ENCODE results near the gene AK4. TPM values are rescaled to one million over a fixed set of nuclear protein-coding genes. Genes with fewer than 3 reads are reported as not detected.
A peak's percentile ranks its signal among the peaks of the same experiment; 100 is the strongest.
"Not testable (repeated sequence)": the region's sequence is repeated elsewhere in the genome, so short reads cannot be mapped to it uniquely, and the experiment has no call there.

Gene AK4
- total RNA-seq, 1 donor from 2014 or later: 163 TPM

- DNase-seq (ENCODE audit: low spot score): no peak
- intact Hi-C loops (cut with DNase I): no loop called here
These were observed 84.5 kb downstream of the AK4 start for GRCh38 chr1:65232461-65232990.

- intact Hi-C loops (cut with DNase I): no loop called here
These were observed 85.8 kb downstream of the AK4 start for GRCh38 chr1:65233782-65234181.

GRCh38 chr1:65235867-65236805, 88.1 kb downstream of the AK4 start:
- no peak for DNase-seq (ENCODE audit: low spot score)
- intact Hi-C loops (cut with DNase I): loop anchor here (5.0 kb wide), 1 partner anchor 451 kb away; no protein-coding TSS in a partner anchor

More at GRCh38 chr1:65233782-65234181, 85.8 kb downstream of the AK4 start:
- DNase-seq (ENCODE audit: low spot score): no peak

- intact Hi-C loops (cut with DNase I): loop anchor here (5.0 kb wide), 1 partner anchor 450 kb away; no protein-coding TSS in a partner anchor
- DNase-seq (ENCODE audit: low spot score): not testable (repeated sequence)
These were observed 89.1 kb downstream of the AK4 start for GRCh38 chr1:65237088-65237487.

GRCh38 chr1:65237503-65237902, 89.5 kb downstream of the AK4 start:
- no peak for DNase-seq (ENCODE audit: low spot score)
- intact Hi-C loops (cut with DNase I): loop anchor here (5.0 kb wide), 1 partner anchor 450 kb away; no protein-coding TSS in a partner anchor

GRCh38 chr1:65238010-65238409, 90.0 kb downstream of the AK4 start:
- DNase-seq (ENCODE audit: low spot score): no peak
- intact Hi-C loops (cut with DNase I): loop anchor here (5.0 kb wide), 1 partner anchor 449 kb away; no protein-coding TSS in a partner anchor

- DNase-seq (ENCODE audit: low spot score): no peak
- intact Hi-C loops (cut with DNase I): no loop called here
These were observed 95.5 kb downstream of the AK4 start for GRCh38 chr1:65243491-65243890.

- intact Hi-C loops (cut with DNase I): no loop called here
These were observed 97.3 kb downstream of the AK4 start for GRCh38 chr1:65245295-65245694.

GRCh38 chr1:65247419-65248359, 99.7 kb downstream of the AK4 start:
- intact Hi-C loops (cut with DNase I): no loop called here
- DNase-seq (ENCODE audit: low spot score): no peak

More at GRCh38 chr1:65245295-65245694, 97.3 kb downstream of the AK4 start:
- no peak for DNase-seq (ENCODE audit: low spot score)

GRCh38 chr1:65250826-65251225, 102.8 kb downstream of the AK4 start:
- intact Hi-C loops (cut with DNase I): loop anchor here (5.0 kb wide), 1 partner anchor 171 kb away; the partner anchor contains the start of genes LEPR and LEPROT
- DNase-seq (ENCODE audit: low spot score): no peak

- intact Hi-C loops (cut with DNase I): loop anchor here (2.0 to 5.0 kb wide), 2 partner anchors 55 to 168 kb away; partner anchors contain the start of genes DNAJC6, LEPR and LEPROT
- DNase-seq (ENCODE audit: low spot score): no peak
These were observed 105.9 kb downstream of the AK4 start for GRCh38 chr1:65253800-65254319.

GRCh38 chr1:65254320-65255034, 106.5 kb downstream of the AK4 start:
- peak; percentile 92 for DNase-seq (ENCODE audit: low spot score)
- intact Hi-C loops (cut with DNase I): loop anchor here (2.0 to 5.0 kb wide), 2 partner anchors 54 to 168 kb away; partner anchors contain the start of genes DNAJC6, LEPR and LEPROT

GRCh38 chr1:65255035-65255655, 107.1 kb downstream of the AK4 start:
- DNase-seq (ENCODE audit: low spot score): no peak
- intact Hi-C loops (cut with DNase I): loop anchor here (2.0 kb wide), 1 partner anchor 54 kb away; the partner anchor contains the start of gene DNAJC6

- no peak for DNase-seq (ENCODE audit: low spot score)
These were observed 107.7 kb downstream of the AK4 start for GRCh38 chr1:65255656-65256050.

GRCh38 chr1:65256860-65257708, 109.1 kb downstream of the AK4 start:
- intact Hi-C loops (cut with DNase I): no loop called here
- DNase-seq (ENCODE audit: low spot score): no peak

More at GRCh38 chr1:65255656-65256050, 107.7 kb downstream of the AK4 start:
- intact Hi-C loops (cut with DNase I): loop anchor here (2.0 kb wide), 1 partner anchor 53 kb away; the partner anchor contains the start of gene DNAJC6

- no peak for DNase-seq (ENCODE audit: low spot score)
- intact Hi-C loops (cut with DNase I): no loop called here
These were observed 110.1 kb downstream of the AK4 start for GRCh38 chr1:65258106-65258505.

- intact Hi-C loops (cut with DNase I): no loop called here
- DNase-seq (ENCODE audit: low spot score): no peak
These were observed 111.8 kb downstream of the AK4 start for GRCh38 chr1:65259816-65260215.

All from cardiac septum (tissue), 1 donor.